ENCODE results near the gene POU6F1.

- TF ChIP-seq CTCF (IDR thresholded peaks at IDR 0.05; ENCODE audit: poor library complexity, severe bottlenecking) (no peak), TAF1 (IDR thresholded peaks at IDR 0.05; ENCODE audit: low read depth) (no peak), EZH2 (IDR thresholded peaks at IDR 0.05; ENCODE audit: borderline replicate concordance, insufficient read depth, low read length, poor library complexity, severe bottlenecking) (no peak), REST (IDR thresholded peaks at IDR 0.05; ENCODE audit: borderline replicate concordance) (no peak), RAD21 (conservative IDR thresholded peaks at IDR 0.05) (no peak), POLR2AphosphoS5 (IDR thresholded peaks at IDR 0.05) (no peak), SMC3 (conservative IDR thresholded peaks at IDR 0.05; ENCODE audit: poor library complexity) (no peak), MXI1 (conservative IDR thresholded peaks at IDR 0.05; ENCODE audit: poor library complexity, severe bottlenecking) (no peak)
Observed at GRCh38 chr12:51214895-51215294, 3.0 kb downstream of the POU6F1 start.

Measured in neural cell (in vitro differentiated cells).